Transverse colon (tissue), 4 donors: ENCODE results near the gene TMEM132D. TPM values are rescaled to one million over a fixed set of nuclear protein-coding genes. Genes with fewer than 3 reads are reported as not detected.

Experiments
- DNase-seq: peaks from one replicate; pipeline ENCODE4 v3.0.0-alpha.2; 2019
- H3K27ac ChIP-seq, 4 donors: fragments of 200-600 bp; sonication (generic); 2 replicates each; pipeline ENCODE4 v1.5.1; 2016 to 2018; ENCODE audit warnings: inconsistent platforms in 4 of 4
- H3K27me3 ChIP-seq: fragments of 200-600 bp; sonication (generic); 2 replicates; pipeline ENCODE4 v1.5.1; 2017; ENCODE audit warnings: inconsistent platforms
- H3K36me3 ChIP-seq, 4 donors: fragments of 200-600 bp; sonication (generic); 2 replicates each; pipeline ENCODE4 v1.5.1; 2017 to 2019; ENCODE audit warnings: inconsistent platforms in 4 of 4
- H3K4me1 ChIP-seq, 4 donors: fragments of 200-600 bp; sonication (generic); 2 replicates each; pipeline ENCODE4 v1.5.1; 2017 to 2020; ENCODE audit warnings: inconsistent platforms in 4 of 4
- H3K4me3 ChIP-seq, 4 donors: fragments of 200-600 bp; sonication (generic); 1 replicate in 1 of 4; 2 replicates in 3 of 4; pipeline versions ENCODE4 v1.5.1 to v1.6.1; 2017 to 2019; ENCODE audit warnings: inconsistent platforms in 4 of 4
- H3K9me3 ChIP-seq, 2 donors: fragments of 200-600 bp; sonication (generic); 2 replicates each; pipeline ENCODE4 v1.5.1; 2017 to 2019; ENCODE audit warnings: inconsistent platforms in 2 of 2
- CTCF ChIP-seq, 5 experiments: fragments of 200-600 bp in 3 of 5; fragments of 450-650 bp in 2 of 5; sonication (generic) in 3 of 5; IDR thresholded peaks; 1 replicate in 2 of 5; 2 replicates in 3 of 5; pipeline ENCODE4 v1.5.1; 2016 to 2017; ENCODE audit warnings: antibody characterized with exemption in 5 of 5, inconsistent platforms in 3 of 5, mild to moderate bottlenecking in 2 of 5, moderate library complexity in 1 of 5
- EP300 ChIP-seq: sonication (generic); formaldehyde crosslinking; IDR thresholded peaks from one replicate; pipeline ENCODE4 v1.6.1; 2017; ENCODE audit warnings: antibody characterized with exemption, low read depth
- POLR2A ChIP-seq: fragments of 450-650 bp; IDR thresholded peaks from one replicate; pipeline ENCODE4 v1.6.1; 2016; ENCODE audit warnings: antibody characterized with exemption, mild to moderate bottlenecking, moderate library complexity
- POLR2AphosphoS5 ChIP-seq, 3 donors: sonication (generic); formaldehyde crosslinking; IDR thresholded peaks; one replicate each; pipeline ENCODE4 v1.6.1; 2016; ENCODE audit warnings: antibody characterized with exemption in 3 of 3
- WGBS, 2 donors: methylation state at CpG; one replicate each; pipeline ENCODE4 v1.1.5; 2018; ENCODE audit warnings: low coverage in 1 of 2; 5-methylcytosine and 5-hydroxymethylcytosine counted together
- in situ Hi-C, 4 donors: fragments of 200-750 bp; cut with MboI; loops; one replicate each; pipeline versions ENCODE4 v1.15.0 to v1.15.1; 2017; ENCODE audit warnings: low sequenced_read_pairs in 3 of 4, low pct_ligation_motif_present in 1 of 4, low pct_unique_long_range_greater_than_20kb in 1 of 4
- intact Hi-C: fragments of 100-400 bp; cut with DNase I; formaldehyde crosslinking; loops from one replicate; pipeline ENCODE4 v1.15.1; 2023; ENCODE audit warnings: low total_unique reads
- total RNA-seq, 4 donors: library from RNA; depleted of rRNA; stranded (reverse); fragments of >200 nt; gene quantifications; one replicate each; pipeline ENCODE4 v1.1.0, GENCODE V29; 2016

The TMEM132D gene
- total RNA-seq, 4 donors from 2014 or later = 0.48 to 0.55 TPM; not detected in 2

GRCh38 chr12:129257524-129257923 lies 646.3 kb downstream of the TMEM132D start:
- 43 to 80% methylated on average over 1 to 3 of the region's 3 CpGs for WGBS, 2 donors
- in situ Hi-C loops = no loop called here

GRCh38 chr12:129246630-129247029 lies 657.2 kb downstream of the TMEM132D start:
- Histone ChIP-seq H3K27ac (no peak overlapping the region), H3K4me1 (no peaks in the 10 kb centered on the region), H3K36me3 (no peaks in the 10 kb centered on the region), H3K4me3 (no peak overlapping the region), H3K9me3 (no peaks in the 10 kb centered on the region), H3K27me3 (no peaks in the 10 kb centered on the region)
- intact Hi-C loops (no loop called here), in situ Hi-C loops (no loop called here)
- no peak for TF ChIP-seq EP300
- TF ChIP-seq POLR2A = no peak
- TF ChIP-seq CTCF (IDR thresholded peaks at IDR 0.05) = no peak
- no peak for TF ChIP-seq POLR2AphosphoS5 (IDR thresholded peaks at IDR 0.05)
- 79 to 85% methylated on average over 2 of the region's 2 CpGs for WGBS, 2 donors
- no peak for DNase-seq

More at GRCh38 chr12:129257524-129257923, 646.3 kb downstream of the TMEM132D start:
- no peaks in the 10 kb centered on the region for H3K27me3 ChIP-seq
- H3K9me3 ChIP-seq = no peaks in the 10 kb centered on the region
- H3K4me3 ChIP-seq = no peak overlapping the region
- no peak overlapping the region for H3K27ac ChIP-seq
- TF ChIP-seq POLR2AphosphoS5 (IDR thresholded peaks at IDR 0.05) = no peak
- no peak for TF ChIP-seq POLR2A
- TF ChIP-seq CTCF (IDR thresholded peaks at IDR 0.05) = no peak
- TF ChIP-seq EP300 = no peak
- no peak for DNase-seq
- intact Hi-C loops = no loop called here
- no peaks in the 10 kb centered on the region for H3K4me1 ChIP-seq
- H3K36me3 ChIP-seq = no peaks in the 10 kb centered on the region

- in situ Hi-C loops = no loop called here
- no peaks in the 10 kb centered on the region for H3K4me1 ChIP-seq
- no peaks in the 10 kb centered on the region for H3K27me3 ChIP-seq
- no peak overlapping the region for H3K27ac ChIP-seq
- DNase-seq = no peak
- H3K4me3 ChIP-seq = no peak overlapping the region
- H3K36me3 ChIP-seq = no peaks in the 10 kb centered on the region
- no peaks in the 10 kb centered on the region for H3K9me3 ChIP-seq
- TF ChIP-seq POLR2AphosphoS5 (IDR thresholded peaks at IDR 0.05) (no peak), EP300 (no peak), CTCF (IDR thresholded peaks at IDR 0.05) (no peak), POLR2A (no peak)
- intact Hi-C loops = no loop called here
- WGBS, 2 donors = 82 to 85% methylated on average over 4 to 9 of the region's 9 CpGs
These were observed 658.1 kb downstream of the TMEM132D start for GRCh38 chr12:129245769-129246168.

- Histone ChIP-seq H3K4me3 (no peak overlapping the region), H3K36me3 (no peaks in the 10 kb centered on the region), H3K4me1 (no peaks in the 10 kb centered on the region), H3K27me3 (no peaks in the 10 kb centered on the region), H3K9me3 (peaks cover 0 to 3% of the 10 kb centered on the region in 2 donors), H3K27ac (no peak overlapping the region)
- intact Hi-C loops = no loop called here
- WGBS, 2 donors = 66 to 86% methylated on average over 1 of the region's 1 CpG
- in situ Hi-C loops = no loop called here
- no peak for DNase-seq
- no peak for TF ChIP-seq EP300
- no peak for TF ChIP-seq CTCF (IDR thresholded peaks at IDR 0.05)
These were observed 662.0 kb downstream of the TMEM132D start for GRCh38 chr12:129241852-129242251.
